Right atrium auricular region (tissue), 2 donors: ENCODE results near the gene TTC7B. TPM values are rescaled to one million over a fixed set of nuclear protein-coding genes. Genes with fewer than 3 reads are reported as not detected.
"Not testable (repeated sequence)": the region's sequence is repeated elsewhere in the genome, so short reads cannot be mapped to it uniquely, and the experiment has no call there.

Experiments
- DNase-seq: peaks from one replicate; pipeline ENCODE4 v3.0.0-alpha.2; 2019; ENCODE audit warnings: low spot score
- H3K27ac ChIP-seq, 2 donors: fragments of 200-600 bp; sonication (generic); 1 replicate in 1 of 2; 2 replicates in 1 of 2; pipeline ENCODE4 v1.5.1; 2016 to 2019
- H3K27me3 ChIP-seq, 2 donors: fragments of 200-600 bp; sonication (generic); one replicate each; pipeline versions ENCODE4 v1.5.1 to v1.6.0; 2017 to 2019
- H3K36me3 ChIP-seq: fragments of 200-600 bp; sonication (generic); one replicate; pipeline ENCODE4 v1.5.1; 2016
- H3K4me1 ChIP-seq, 2 donors: fragments of 200-600 bp; sonication (generic); one replicate each; pipeline versions ENCODE4 v1.5.1 to v1.6.0; 2017 to 2019
- H3K4me3 ChIP-seq, 2 donors: fragments of 200-600 bp; sonication (generic); 1 replicate in 1 of 2; 2 replicates in 1 of 2; pipeline ENCODE4 v1.5.1; 2017 to 2019; ENCODE audit warnings: mild to moderate bottlenecking in 1 of 2, moderate library complexity in 1 of 2
- H3K9me3 ChIP-seq, 2 donors: fragments of 200-600 bp; sonication (generic); one replicate each; pipeline ENCODE4 v1.5.1; 2019
- CTCF ChIP-seq, 2 donors: fragments of 200-600 bp; sonication (generic); IDR thresholded peaks; one replicate each; pipeline ENCODE4 v1.5.1; 2019; ENCODE audit warnings: antibody characterized with exemption in 2 of 2
- total RNA-seq, 2 donors: library from RNA; depleted of rRNA; stranded (reverse); fragments of >200 nt; gene quantifications; one replicate each; pipeline ENCODE4 v1.1.0, GENCODE V29; 2016

TTC7B gene
- total RNA-seq, 2 donors from 2014 or later, result 45.5 to 57.3 TPM

DNA sequence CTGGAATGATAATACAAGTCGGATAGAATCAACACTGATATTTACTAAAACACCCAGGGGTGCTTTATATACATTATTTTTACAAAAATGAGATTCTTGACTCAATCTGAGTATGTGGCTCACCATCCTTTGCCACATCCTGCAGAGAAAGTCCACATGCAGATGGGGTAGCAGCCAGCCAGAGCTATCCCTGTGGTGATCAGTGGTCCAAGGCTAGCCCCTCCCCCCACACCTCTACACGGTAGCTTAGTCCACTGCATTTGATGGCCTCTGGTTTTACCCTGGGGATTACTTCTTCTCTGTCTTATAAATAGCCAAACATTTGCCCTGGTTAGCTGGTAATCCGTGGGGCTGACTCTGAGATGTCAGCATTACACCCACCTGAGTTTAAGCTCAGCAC lies 28.1 kb upstream of the TTC7B start:
- no peaks in the 10 kb centered on the region for H3K9me3 ChIP-seq

DNA sequence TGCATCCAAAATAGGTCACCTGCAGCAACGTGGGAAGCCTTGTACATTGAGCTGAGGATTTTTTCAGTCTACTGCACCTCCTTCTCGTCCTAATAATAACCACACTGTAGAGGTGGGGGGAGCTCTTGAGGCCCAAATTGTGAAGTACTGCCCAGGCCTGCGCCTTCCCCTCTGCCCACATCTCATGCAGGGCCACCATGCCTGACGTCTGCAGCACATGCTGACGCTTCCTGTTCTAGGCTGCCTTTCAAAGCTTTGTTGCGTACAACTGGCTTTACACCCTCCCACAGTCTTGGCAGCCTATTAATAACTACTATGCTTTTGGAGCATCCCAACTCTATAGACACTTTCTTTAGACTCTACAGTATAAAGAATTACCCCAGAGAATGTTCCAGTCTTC lies 26.5 kb upstream of the TTC7B start:
- peak; percentile 57 for DNase-seq
- TF ChIP-seq CTCF (IDR thresholded peaks at IDR 0.05), result no peak

More for the DNA sequence above, 28.1 kb upstream of the TTC7B start:
- H3K27ac ChIP-seq, result no peak overlapping the region
- no peak overlapping the region for H3K4me3 ChIP-seq
- H3K36me3 ChIP-seq, result no peaks in the 10 kb centered on the region
- H3K4me1 ChIP-seq, result peaks cover 0 to 7% of the 10 kb centered on the region in 2 donors
- DNase-seq, result no peak
- no peaks in the 10 kb centered on the region for H3K27me3 ChIP-seq
- TF ChIP-seq CTCF (IDR thresholded peaks at IDR 0.05), result no peak

DNA sequence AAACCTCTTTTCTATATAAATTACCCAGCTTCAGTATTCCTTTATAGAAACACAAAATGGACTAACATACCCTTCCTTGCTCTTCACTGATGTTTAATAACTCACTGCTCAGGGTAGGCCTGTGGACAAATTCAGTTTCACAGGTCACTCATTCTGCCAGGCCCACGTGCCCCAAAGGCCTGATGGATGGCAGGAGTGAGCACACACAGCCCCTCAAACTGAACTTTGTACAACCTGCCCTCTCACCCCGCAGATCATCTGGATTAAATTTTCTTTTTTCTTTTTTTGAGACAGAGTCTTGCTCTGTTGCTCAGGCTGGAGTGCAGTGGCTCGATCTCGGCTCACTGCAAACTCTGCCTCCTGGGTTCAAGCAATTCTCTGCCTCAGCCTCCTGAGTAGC lies 24.4 kb upstream of the TTC7B start:
- not testable (repeated sequence) for H3K27ac ChIP-seq, H3K36me3 ChIP-seq, H3K9me3 ChIP-seq, H3K27me3 ChIP-seq, H3K4me3 ChIP-seq
- peaks cover 0 to 20% of the 10 kb centered on the region in 2 donors for H3K4me1 ChIP-seq
- peak; percentile 30 for DNase-seq

More for the DNA sequence above, 26.5 kb upstream of the TTC7B start:
- no peaks in the 10 kb centered on the region for H3K36me3 ChIP-seq
- no peaks in the 10 kb centered on the region for H3K9me3 ChIP-seq
- peaks cover 0 to 20% of the 10 kb centered on the region in 2 donors for H3K4me1 ChIP-seq
- no peak overlapping the region for H3K4me3 ChIP-seq
- H3K27ac ChIP-seq, result no peak overlapping the region
- no peaks in the 10 kb centered on the region for H3K27me3 ChIP-seq

GRCh38 chr14:90839889-90840266 lies 23.6 kb upstream of the TTC7B start:
- Histone ChIP-seq H3K9me3 (no peaks in the 10 kb centered on the region), H3K27ac (peak overlapping the region; percentile 73 to 76), H3K4me3 (no peak overlapping the region), H3K4me1 (peaks cover 0 to 20% of the 10 kb centered on the region in 2 donors), H3K36me3 (no peaks in the 10 kb centered on the region), H3K27me3 (no peaks in the 10 kb centered on the region)
- TF ChIP-seq CTCF (IDR thresholded peaks at IDR 0.05), result no peak
- no peak for DNase-seq

DNA sequence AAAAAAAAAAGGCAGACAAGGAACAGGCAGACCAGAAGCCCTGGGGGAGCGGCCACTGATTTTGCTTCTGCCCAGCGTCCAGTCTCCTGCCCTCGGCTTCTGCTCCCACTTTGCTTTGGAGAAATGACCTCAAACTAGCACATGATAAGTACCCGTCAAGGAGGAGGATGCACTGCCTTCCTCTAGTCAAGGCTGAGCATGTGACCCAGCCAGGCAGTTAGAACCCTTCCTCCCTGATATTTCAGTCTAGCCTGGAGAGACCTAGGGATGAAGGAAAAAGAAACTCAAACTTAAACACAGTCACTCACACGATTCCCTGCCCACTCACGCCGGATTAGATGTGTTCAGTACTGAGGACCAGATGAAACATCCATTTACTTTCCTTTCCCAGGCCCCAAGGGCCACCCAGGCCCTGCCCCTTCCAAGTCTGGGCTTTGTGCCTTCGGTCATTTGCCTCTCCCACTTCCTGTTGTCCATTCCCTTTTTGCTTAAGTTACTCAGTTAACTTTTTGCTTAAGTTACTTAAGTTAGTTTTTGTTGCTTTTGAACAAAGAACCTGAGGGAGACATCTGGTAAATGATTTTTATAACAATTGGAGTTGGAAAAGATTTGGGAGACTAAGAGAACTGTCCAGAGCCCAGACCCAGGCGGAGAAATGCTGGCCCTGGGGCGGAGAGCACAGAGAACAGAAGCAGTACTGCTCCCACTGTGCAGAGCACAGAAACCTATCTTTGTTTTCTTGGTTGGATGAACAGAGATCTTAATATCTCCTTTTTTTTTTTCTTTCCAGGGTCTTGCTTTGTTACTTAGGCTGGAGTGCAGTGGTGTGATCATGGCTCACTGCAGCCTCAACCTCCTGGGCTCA lies 23.0 kb upstream of the TTC7B start:
- Histone ChIP-seq H3K9me3 (no peaks in the 10 kb centered on the region), H3K4me1 (peaks cover 0 to 20% of the 10 kb centered on the region in 2 donors), H3K27me3 (no peaks in the 10 kb centered on the region), H3K4me3 (peak overlapping the region in 1 of 2 donors; percentile 23), H3K36me3 (no peaks in the 10 kb centered on the region), H3K27ac (peak overlapping the region; percentile 73 to 76)
- TF ChIP-seq CTCF (IDR thresholded peaks at IDR 0.05), result no peak
- DNase-seq, result peak; percentile 79

- H3K36me3 ChIP-seq, H3K9me3 ChIP-seq, H3K27me3 ChIP-seq: not testable (repeated sequence)
- DNase-seq, result peak; percentile 53
- H3K4me3 ChIP-seq, result peak overlapping the region in 1 of 2 donors; percentile 23
- H3K27ac ChIP-seq, result peak overlapping the region; percentile 73 to 76
- H3K4me1 ChIP-seq, result peaks cover 0 to 20% of the 10 kb centered on the region in 2 donors
Observed at GRCh38 chr14:90838531-90838930, 22.3 kb upstream of the TTC7B start.

DNA sequence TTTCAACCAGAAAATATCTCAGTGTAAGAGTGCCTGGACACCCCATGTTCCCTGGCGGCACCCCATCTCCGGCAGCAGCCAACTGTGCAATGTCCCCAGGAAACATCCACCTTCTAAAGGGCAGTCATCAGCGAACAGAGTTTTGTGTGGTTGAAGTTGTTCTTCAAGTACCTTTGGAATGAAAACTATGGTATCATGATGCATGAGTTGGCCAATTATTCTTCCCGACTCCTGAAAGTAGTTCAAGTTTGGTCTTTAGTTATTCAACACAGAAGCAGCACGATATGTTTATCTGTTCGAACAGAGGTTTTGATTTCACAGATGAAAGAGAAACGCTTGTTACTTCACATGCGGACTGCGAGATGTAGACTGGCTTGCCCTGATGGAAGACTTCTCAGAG lies 21.1 kb upstream of the TTC7B start:
- no peak for DNase-seq
- no peaks in the 10 kb centered on the region for H3K9me3 ChIP-seq
- no peak for TF ChIP-seq CTCF (IDR thresholded peaks at IDR 0.05)
- H3K4me3 ChIP-seq, result no peak overlapping the region
- H3K4me1 ChIP-seq, result peaks cover 0 to 20% of the 10 kb centered on the region in 2 donors
- no peak overlapping the region for H3K27ac ChIP-seq
- H3K27me3 ChIP-seq, result no peaks in the 10 kb centered on the region
- no peaks in the 10 kb centered on the region for H3K36me3 ChIP-seq
